ENCODE measurements around the gene MYH4. TPM values are rescaled to one million over a fixed set of nuclear protein-coding genes. Genes with fewer than 3 reads are reported as not detected.

The MYH4 gene
- total and polyA plus RNA-seq, 2 donors (not counting 1 experiment from before 2014, with no cell fraction given) = not detected

DNA sequence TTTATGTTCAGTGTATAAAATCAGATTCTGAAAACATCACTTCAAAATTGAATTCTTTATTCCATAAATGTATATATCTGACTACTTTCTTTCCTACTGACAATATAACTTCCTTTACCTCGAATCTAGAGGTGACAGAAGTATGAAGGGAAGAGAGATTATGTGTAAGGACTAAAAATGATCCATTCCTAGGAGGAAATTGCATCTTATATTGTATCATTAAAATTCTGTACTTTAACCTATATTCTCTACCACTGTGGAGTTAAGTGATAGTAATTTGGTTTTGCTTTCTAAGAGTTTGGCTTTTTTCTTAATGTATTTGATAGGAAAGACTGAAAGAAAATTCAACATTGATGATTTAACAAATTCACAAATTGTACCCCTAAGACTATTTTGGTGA lies 11.4 kb downstream of the MYH4 start:
- Histone ChIP-seq H3K9me3 (ENCODE audit: control insufficient read depth, insufficient read depth, low read depth, low read length) (no peaks in the 10 kb centered on the region), H3K9ac (ENCODE audit: insufficient read depth, low read length) (no peak overlapping the region), H2AFZ (ENCODE audit: low read length) (no peak overlapping the region), H3K27me3 (ENCODE audit: control insufficient read depth, insufficient read depth, low read length) (no peaks in the 10 kb centered on the region), H4K20me1 (ENCODE audit: control insufficient read depth, extremely low read depth, insufficient read depth, low read length) (no peaks in the 10 kb centered on the region), H3K4me2 (ENCODE audit: extremely low read depth, insufficient read depth, low read length) (no peak overlapping the region), H3K27ac (ENCODE audit: insufficient read depth, low read length) (no peak overlapping the region), H3K79me2 (ENCODE audit: control insufficient read depth, insufficient read depth, low read length) (no peaks in the 10 kb centered on the region), H3K36me3 (ENCODE audit: control insufficient read depth, insufficient read depth, low read length) (no peaks in the 10 kb centered on the region), H3K4me3 (replicated peaks in 1 of 4; ENCODE audit: control extremely low read depth in 1 of 4, insufficient read depth in 1 of 4, low read depth in 3 of 4, low read length in 4 of 4) (no peak overlapping the region), H3K4me1 (ENCODE audit: control insufficient read depth, extremely low read depth, insufficient read depth, low read length) (no peaks in the 10 kb centered on the region)
- no peak for DNase-seq (ENCODE audit: low read depth in 2 of 2)
- TF ChIP-seq CTCF (conservative IDR thresholded peaks at IDR 0.05 in 1 of 2, IDR thresholded peaks at IDR 0.05 in 1 of 2; ENCODE audit: low read depth in 1 of 2, low read length in 2 of 2) (no peak), EZH2 (IDR thresholded peaks at IDR 0.05; ENCODE audit: low read length, missing control alignments) (no peak)

DNA sequence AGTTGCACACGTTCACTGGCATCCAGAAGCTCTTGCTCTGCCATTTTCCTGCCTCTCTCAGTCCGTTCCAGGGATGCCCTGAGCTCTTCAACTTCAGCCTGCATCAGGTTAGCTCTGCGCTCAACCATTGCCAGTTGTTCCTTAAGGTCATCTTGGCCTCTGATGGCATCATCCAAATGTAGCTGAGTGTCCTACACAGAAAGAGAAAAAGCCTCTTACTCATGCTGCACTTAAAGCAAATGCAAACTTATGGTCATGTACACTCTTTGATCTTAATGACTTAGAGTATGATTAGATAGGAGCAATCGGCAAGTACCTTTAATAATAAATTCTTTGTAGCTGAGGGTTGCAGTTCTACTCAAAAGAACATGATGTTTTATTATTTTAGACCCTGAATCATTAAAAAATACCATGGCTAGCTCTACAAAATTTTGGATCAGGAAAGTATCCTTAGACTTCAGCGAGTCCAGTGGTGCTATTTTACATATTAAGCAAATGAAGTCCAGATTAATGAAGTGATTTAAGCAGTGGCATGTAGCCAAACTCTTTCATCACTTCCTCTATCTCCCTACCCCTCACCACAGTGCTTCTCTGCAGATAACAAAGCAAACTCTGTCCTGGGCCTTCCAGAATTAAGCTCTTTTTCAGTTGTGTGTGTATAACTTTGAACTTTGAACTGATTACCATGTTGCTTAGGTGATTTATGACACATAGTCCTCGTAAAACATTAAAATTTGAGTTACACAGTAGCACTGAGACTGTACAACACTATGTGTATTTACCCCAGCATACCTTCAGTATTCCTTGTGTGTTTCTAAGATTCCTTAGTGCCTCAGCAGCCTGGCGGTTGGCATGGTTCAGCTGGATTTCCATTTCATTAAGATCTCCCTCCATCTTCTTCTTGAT lies 22.1 kb downstream of the MYH4 start:
- Histone ChIP-seq H3K36me3 (ENCODE audit: control insufficient read depth, insufficient read depth, low read length) (no peaks in the 10 kb centered on the region), H3K27me3 (ENCODE audit: control insufficient read depth, insufficient read depth, low read length) (no peaks in the 10 kb centered on the region), H3K9me3 (ENCODE audit: control insufficient read depth, insufficient read depth, low read depth, low read length) (no peaks in the 10 kb centered on the region), H3K4me1 (ENCODE audit: control insufficient read depth, extremely low read depth, insufficient read depth, low read length) (no peaks in the 10 kb centered on the region), H4K20me1 (ENCODE audit: control insufficient read depth, extremely low read depth, insufficient read depth, low read length) (no peaks in the 10 kb centered on the region), H3K4me2 (ENCODE audit: extremely low read depth, insufficient read depth, low read length) (no peak overlapping the region), H3K9ac (ENCODE audit: insufficient read depth, low read length) (no peak overlapping the region), H3K79me2 (ENCODE audit: control insufficient read depth, insufficient read depth, low read length) (no peaks in the 10 kb centered on the region), H3K4me3 (replicated peaks in 1 of 4; ENCODE audit: control extremely low read depth in 1 of 4, insufficient read depth in 1 of 4, low read depth in 3 of 4, low read length in 4 of 4) (no peak overlapping the region), H3K27ac (ENCODE audit: insufficient read depth, low read length) (no peak overlapping the region), H2AFZ (ENCODE audit: low read length) (no peak overlapping the region)
- no peak for DNase-seq (ENCODE audit: low read depth in 2 of 2)
- TF ChIP-seq EZH2 (IDR thresholded peaks at IDR 0.05; ENCODE audit: low read length, missing control alignments) (no peak), CTCF (conservative IDR thresholded peaks at IDR 0.05 in 1 of 2, IDR thresholded peaks at IDR 0.05 in 1 of 2; ENCODE audit: low read depth in 1 of 2, low read length in 2 of 2) (no peak)

- no peaks in the 10 kb centered on the region for H3K27me3 ChIP-seq (ENCODE audit: control insufficient read depth, insufficient read depth, low read length)
- H2AFZ ChIP-seq (ENCODE audit: low read length) = no peak overlapping the region
- no peaks in the 10 kb centered on the region for H3K79me2 ChIP-seq (ENCODE audit: control insufficient read depth, insufficient read depth, low read length)
- no peak overlapping the region for H3K4me2 ChIP-seq (ENCODE audit: extremely low read depth, insufficient read depth, low read length)
- no peak for DNase-seq (ENCODE audit: low read depth in 2 of 2)
- H3K4me1 ChIP-seq (ENCODE audit: control insufficient read depth, extremely low read depth, insufficient read depth, low read length) = no peaks in the 10 kb centered on the region
- no peaks in the 10 kb centered on the region for H4K20me1 ChIP-seq (ENCODE audit: control insufficient read depth, extremely low read depth, insufficient read depth, low read length)
- no peak overlapping the region for H3K27ac ChIP-seq (ENCODE audit: insufficient read depth, low read length)
- TF ChIP-seq CTCF (conservative IDR thresholded peaks at IDR 0.05 in 1 of 2, IDR thresholded peaks at IDR 0.05 in 1 of 2; ENCODE audit: low read depth in 1 of 2, low read length in 2 of 2) = no peak
- TF ChIP-seq EZH2 (IDR thresholded peaks at IDR 0.05; ENCODE audit: low read length, missing control alignments) = no peak
- H3K36me3 ChIP-seq (ENCODE audit: control insufficient read depth, insufficient read depth, low read length) = no peaks in the 10 kb centered on the region
- no peaks in the 10 kb centered on the region for H3K9me3 ChIP-seq (ENCODE audit: control insufficient read depth, insufficient read depth, low read depth, low read length)
- H3K9ac ChIP-seq (ENCODE audit: insufficient read depth, low read length) = no peak overlapping the region
- H3K4me3 ChIP-seq (replicated peaks in 1 of 4; ENCODE audit: control extremely low read depth in 1 of 4, insufficient read depth in 1 of 4, low read depth in 3 of 4, low read length in 4 of 4) = no peak overlapping the region
These were observed 29.5 kb downstream of the MYH4 start for GRCh38 chr17:10439816-10440215.

All from fibroblast of lung (primary cell).